KOPT-K1 (cell line): ENCODE data around the gene TTC39A.
"Not testable (repeated sequence)": the region's sequence is repeated elsewhere in the genome, so short reads cannot be mapped to it uniquely, and the experiment has no call there.

ENCODE experiments used
- H3K27ac ChIP-seq: fragments of 200-600 bp; sonication (generic); 2 replicates; pipeline ENCODE4 v1.5.1; 2016; ENCODE audit warnings: antibody characterized with exemption, mild to moderate bottlenecking, low read depth, low read length; ENCODE audit not compliant: poor library complexity, severe bottlenecking
- H3K36me3 ChIP-seq: fragments of 200-600 bp; sonication (generic); 2 replicates; pipeline ENCODE4 v1.5.1; 2017; ENCODE audit warnings: antibody characterized with exemption, mild to moderate bottlenecking, low read length, moderate library complexity; ENCODE audit not compliant: insufficient read depth
- H3K9me3 ChIP-seq: fragments of 200-600 bp; sonication (generic); 2 replicates; pipeline ENCODE4 v1.5.1; 2017; ENCODE audit warnings: antibody characterized with exemption, low read length, mild to moderate bottlenecking; ENCODE audit not compliant: insufficient read depth, poor library complexity, severe bottlenecking

TTC39A gene

DNA sequence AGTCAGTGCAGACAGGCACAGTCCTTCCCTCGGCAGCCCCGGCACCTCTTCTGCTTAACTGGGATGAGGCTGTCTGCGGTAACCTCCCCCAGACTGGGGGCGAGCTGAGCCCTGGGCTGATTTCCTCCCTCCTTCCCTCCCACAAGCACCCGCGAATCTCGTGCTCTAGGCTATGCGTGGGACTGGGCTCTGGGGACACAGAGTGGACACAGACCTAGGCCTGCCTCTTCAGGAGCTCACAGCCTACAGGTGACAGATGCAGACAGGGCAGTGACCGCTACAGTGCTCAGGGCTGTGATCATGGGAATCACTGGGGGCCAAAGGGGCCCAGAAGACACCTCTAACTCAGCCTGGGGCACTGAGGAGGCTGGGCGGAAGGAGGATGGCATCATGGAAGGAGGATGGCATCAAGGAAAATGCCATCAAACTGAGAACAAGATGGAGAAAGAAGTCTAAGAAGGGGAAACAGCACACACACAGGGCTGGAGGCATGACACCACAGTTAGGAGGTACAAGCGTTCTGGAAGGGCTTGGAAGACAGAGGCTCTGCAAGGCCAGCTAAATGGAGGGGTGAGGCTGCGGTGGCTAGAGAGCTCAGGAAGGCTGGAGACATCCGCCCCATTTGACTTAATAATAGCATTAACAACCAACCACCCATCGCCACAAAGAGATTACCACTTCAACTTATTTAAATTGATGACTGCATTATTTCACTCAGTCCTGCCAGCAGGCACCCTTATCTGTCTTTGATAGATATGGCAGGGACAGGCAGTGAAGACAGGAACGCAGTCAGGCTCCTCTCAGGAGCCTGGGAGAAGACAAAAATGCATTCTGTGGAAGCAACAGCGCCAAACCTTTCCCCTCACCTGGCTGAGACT, 4.2 kb downstream of the TTC39A start:
- Histone ChIP-seq H3K27ac (no peak overlapping the region), H3K9me3 (no peaks in the 10 kb centered on the region), H3K36me3 (no peaks in the 10 kb centered on the region)

GRCh38 chr1:51325391-51325790, 5.0 kb downstream of the TTC39A start:
- Histone ChIP-seq H3K27ac (no peak overlapping the region), H3K9me3 (no peaks in the 10 kb centered on the region), H3K36me3 (no peaks in the 10 kb centered on the region)

DNA sequence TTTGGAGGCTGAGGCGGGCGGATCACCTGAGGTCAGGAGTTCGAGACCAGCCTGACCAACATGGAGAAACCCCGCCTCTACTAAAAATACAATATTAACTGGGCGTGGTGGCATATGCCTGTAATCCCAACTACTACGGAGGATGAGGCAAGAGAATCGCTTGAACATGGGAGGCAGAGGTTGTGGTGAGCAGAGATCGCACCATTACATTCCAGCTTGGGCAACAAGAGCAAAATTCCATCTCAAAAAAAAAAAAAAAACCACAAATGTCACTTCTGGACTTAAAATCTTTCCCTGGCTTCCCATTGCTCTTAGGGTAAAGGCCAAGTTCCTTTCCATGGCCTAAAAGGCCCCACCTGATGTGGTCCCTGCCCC, 5.4 kb downstream of the TTC39A start:
- not testable (repeated sequence) for H3K27ac ChIP-seq, H3K36me3 ChIP-seq, H3K9me3 ChIP-seq

DNA sequence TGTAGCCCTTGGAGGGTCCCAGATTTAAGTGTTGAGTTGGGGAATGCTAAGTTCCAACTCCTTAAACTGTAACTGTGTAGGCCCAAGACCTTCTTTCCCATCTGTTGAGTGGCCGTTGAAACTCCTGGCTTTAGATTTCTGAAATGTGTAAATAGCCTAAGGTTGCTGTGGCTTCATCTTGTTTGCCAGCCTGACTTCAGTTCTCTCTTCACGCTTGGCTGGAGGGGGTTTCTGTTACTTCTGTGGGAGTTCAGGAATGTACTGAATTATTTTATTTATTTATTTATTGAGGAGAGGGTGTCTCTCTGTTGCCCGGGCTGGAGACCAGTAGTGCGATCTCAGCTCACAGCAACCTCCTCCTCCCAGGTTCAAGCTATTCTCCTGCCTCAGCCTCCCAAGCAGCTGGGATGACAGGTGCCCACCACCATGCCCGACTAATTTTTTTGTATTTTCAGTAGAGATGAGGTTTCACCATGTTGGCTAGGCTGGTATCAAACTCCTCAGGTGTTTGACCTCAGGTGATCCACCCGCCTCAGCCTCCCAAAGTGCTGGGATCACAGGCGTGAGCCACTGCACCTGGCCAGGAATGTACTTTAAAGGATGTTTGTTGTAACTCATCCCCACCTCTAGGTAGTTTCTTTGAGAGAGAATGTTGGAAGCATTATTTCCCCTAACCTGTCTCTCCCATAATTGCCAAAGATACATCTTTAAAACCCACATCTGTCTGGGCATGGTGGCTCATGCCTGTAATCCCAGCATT, 5.9 kb downstream of the TTC39A start:
- H3K36me3 ChIP-seq, result no peaks in the 10 kb centered on the region
- H3K9me3 ChIP-seq, result no peaks in the 10 kb centered on the region
- H3K27ac ChIP-seq, result no peak overlapping the region

DNA sequence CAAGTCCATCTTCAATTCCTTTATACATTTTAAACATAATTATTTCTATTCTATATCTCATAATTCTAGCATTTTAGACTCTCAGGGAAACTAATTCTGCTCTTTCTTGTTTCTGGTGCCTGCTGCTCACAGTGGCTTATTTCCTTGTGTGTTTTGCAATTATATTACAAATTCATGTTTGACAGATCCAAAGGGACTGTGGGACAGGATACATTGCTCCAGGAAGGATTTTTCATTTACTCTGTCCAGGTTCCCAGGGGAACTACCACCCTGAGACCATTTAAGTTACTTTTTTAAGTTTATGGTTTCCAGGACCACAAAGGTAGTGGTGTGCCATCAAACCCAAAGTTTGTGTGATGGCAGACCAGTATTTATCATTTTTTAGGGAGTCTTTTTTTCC, 6.6 kb downstream of the TTC39A start:
- H3K36me3 ChIP-seq, result no peaks in the 10 kb centered on the region
- H3K9me3 ChIP-seq, result no peaks in the 10 kb centered on the region
- H3K27ac ChIP-seq, result no peak overlapping the region

DNA sequence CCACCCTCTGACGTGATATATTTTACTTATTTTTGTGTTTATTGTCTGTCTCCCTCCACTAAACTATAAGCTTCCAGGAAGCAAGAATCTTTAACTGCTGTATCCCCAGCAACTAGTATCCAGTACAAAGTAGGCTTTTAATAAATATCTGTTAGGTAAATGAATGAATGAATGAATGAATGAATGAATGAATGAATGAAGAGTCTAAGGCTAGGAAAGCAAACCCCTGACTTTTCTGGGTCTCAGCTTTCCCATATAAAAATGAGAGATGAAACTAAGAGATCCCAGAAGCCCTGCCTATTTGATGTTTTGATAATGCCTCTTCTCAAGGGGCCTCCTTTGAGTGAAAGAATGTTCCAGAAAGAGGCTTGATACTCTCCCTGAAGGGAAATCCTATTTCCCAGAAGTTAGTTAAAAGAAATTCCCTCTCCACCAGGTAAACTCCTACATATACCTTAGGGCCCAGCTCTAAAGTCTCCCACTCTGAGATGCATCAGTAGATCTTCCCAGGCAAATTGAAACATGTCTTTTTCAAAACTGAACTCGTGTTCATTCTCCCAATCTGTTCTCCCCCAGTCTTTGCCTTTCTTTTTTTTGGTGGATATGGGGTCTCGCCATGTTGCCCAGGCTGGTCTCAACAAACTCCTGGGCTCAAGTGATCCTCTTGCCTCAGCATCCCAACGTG, 7.8 kb downstream of the TTC39A start:
- H3K36me3 ChIP-seq, result no peaks in the 10 kb centered on the region
- no peak overlapping the region for H3K27ac ChIP-seq
- H3K9me3 ChIP-seq, result no peaks in the 10 kb centered on the region

DNA sequence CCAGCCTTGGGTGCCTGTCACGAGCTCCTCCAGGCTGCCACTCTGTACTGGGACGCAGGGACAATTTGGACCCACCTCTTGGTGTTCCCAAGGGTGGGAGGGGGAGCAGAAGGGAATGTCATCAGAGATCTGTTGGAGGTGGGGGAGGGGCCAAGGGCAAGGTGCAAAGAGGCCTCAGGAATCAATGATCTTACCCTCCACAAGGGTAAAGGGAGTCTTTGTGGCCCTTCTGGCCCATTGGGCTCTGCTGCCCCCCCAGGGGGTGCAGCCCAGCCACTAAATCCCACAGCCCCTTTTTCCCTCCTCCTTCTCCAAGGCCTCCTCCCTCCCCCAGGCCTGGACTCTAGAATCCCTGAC, 8.5 kb downstream of the TTC39A start:
- Histone ChIP-seq H3K27ac (no peak overlapping the region), H3K9me3 (no peaks in the 10 kb centered on the region), H3K36me3 (no peaks in the 10 kb centered on the region)

DNA sequence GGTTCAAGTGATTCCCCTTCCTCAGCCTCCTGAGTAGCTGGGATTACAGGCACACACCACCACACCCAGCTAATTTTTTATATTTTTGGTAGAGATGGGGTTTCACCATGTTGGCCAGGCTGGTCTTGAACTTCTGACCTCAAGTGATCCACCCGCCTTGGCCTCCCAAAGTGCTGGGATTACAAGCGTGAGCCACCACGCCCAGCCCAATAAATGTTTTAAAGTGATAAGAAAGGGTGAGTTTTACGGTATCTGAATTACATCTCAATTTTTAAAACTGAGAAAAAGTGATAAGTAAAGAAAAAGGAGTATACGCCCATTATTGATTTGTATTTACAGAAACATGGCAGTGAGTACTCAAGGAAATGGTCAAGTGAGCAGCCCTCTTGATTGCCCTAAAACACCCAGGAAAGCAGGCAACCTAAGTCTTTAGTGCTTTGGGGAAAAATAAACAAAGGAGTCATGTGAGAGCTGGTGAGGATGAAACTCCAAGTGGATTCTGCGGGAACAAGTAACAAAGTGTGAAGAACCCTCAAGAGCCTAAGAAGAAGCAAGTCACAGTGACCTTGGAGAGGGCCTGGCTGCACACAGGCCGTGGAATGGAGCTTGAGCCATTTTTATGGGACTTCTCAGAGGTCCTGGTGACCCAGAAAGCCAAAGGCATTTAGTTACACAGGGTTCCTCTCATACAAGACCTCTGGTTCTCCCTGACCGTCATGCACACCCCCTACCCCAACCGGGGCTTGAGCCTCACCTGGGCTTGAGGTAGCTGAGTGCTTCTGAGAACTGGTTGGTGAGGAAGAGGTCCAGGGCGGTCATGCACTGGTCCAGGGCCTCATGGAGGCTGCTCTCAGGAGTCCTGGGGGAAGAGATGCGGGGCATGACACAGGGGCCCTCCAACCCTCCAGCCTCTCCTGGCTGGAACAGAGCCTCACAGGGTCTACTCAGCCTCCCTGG, 9.1 kb downstream of the TTC39A start:
- Histone ChIP-seq H3K27ac (no peak overlapping the region), H3K9me3 (no peaks in the 10 kb centered on the region), H3K36me3 (no peaks in the 10 kb centered on the region)

GRCh38 chr1:51317798-51318197, 12.6 kb downstream of the TTC39A start:
- H3K9me3 ChIP-seq, result no peaks in the 10 kb centered on the region
- H3K27ac ChIP-seq, result no peak overlapping the region
- H3K36me3 ChIP-seq, result no peaks in the 10 kb centered on the region

DNA sequence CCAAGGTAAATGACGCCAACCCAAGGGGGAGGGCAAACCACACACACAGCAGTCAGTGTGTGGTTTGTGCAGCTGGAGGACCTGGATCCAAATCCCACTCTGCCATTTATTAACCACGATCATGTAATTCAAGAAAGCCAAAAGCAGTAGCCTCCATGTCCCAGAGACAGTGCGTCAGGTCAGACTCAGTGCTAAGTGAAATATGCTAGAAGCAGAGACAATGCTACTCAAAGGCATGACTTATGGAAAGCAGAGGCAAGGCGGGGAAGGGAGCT, 13.6 kb downstream of the TTC39A start:
- Histone ChIP-seq H3K36me3 (no peaks in the 10 kb centered on the region), H3K27ac (peak overlapping the region; percentile 34), H3K9me3 (no peaks in the 10 kb centered on the region)

- no peaks in the 10 kb centered on the region for H3K36me3 ChIP-seq
- H3K27ac ChIP-seq, result peak overlapping the region; percentile 34
- H3K9me3 ChIP-seq, result no peaks in the 10 kb centered on the region
Observed at GRCh38 chr1:51316113-51316845, 14.1 kb downstream of the TTC39A start.

- no peak overlapping the region for H3K27ac ChIP-seq
- H3K9me3 ChIP-seq, result no peaks in the 10 kb centered on the region
- H3K36me3 ChIP-seq, result no peaks in the 10 kb centered on the region
Observed at GRCh38 chr1:51314974-51315373, 15.4 kb downstream of the TTC39A start.

GRCh38 chr1:51313961-51314777, 16.2 kb downstream of the TTC39A start:
- no peak overlapping the region for H3K27ac ChIP-seq
- H3K36me3 ChIP-seq, result no peaks in the 10 kb centered on the region
- H3K9me3 ChIP-seq, result no peaks in the 10 kb centered on the region
